Transverse colon (tissue), 4 donors: ENCODE results near the gene MGAT4A.

Experiments
- POLR2A ChIP-seq: fragments of 450-650 bp; IDR thresholded peaks from one replicate; pipeline ENCODE4 v1.6.1; 2016; ENCODE audit warnings: antibody characterized with exemption, mild to moderate bottlenecking, moderate library complexity
- POLR2AphosphoS5 ChIP-seq, 3 donors: sonication (generic); formaldehyde crosslinking; IDR thresholded peaks; one replicate each; pipeline ENCODE4 v1.6.1; 2016; ENCODE audit warnings: antibody characterized with exemption in 3 of 3
- TF ChIP-seq, protein P1 (sequence below), 5 experiments: fragments of 200-600 bp in 3 of 5; fragments of 450-650 bp in 2 of 5; sonication (generic) in 3 of 5; IDR thresholded peaks; 1 replicate in 2 of 5; 2 replicates in 3 of 5; pipeline ENCODE4 v1.5.1; 2016 to 2017; ENCODE audit warnings: antibody characterized with exemption in 5 of 5, inconsistent platforms in 3 of 5, mild to moderate bottlenecking in 2 of 5, moderate library complexity in 1 of 5

DNA sequence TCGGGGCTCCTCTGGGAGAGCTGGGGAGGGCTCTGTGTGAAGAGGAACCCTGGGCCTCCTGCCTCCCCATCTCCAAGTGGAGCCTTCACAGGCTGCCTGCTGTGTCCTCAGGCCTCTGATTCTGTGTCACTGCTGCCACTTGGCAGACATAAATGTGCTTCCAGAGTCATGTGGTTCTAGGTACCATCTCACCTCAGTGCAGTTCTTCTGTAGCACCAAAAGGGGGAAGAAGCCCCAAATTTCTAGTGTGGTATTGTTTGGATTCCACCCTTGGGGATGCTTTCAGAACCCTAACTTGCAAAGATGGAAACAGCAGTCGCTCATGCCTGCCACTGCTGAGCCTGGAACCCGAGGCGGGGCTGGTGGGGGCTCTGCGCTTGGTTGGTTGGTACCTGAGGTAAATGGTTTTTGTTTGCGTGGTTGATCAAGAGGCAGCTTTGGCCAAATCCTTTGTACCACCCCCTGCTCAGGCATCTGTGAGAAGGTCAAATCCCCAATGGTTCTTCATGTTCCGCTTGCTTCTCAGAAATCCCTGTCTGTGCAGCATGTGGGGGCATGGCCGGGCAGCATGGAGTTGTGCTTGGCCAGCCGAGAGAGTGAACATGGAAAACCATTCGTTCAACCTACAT is 150.2 kb downstream of the MGAT4A start:
- TF ChIP-seq, protein P1, sequence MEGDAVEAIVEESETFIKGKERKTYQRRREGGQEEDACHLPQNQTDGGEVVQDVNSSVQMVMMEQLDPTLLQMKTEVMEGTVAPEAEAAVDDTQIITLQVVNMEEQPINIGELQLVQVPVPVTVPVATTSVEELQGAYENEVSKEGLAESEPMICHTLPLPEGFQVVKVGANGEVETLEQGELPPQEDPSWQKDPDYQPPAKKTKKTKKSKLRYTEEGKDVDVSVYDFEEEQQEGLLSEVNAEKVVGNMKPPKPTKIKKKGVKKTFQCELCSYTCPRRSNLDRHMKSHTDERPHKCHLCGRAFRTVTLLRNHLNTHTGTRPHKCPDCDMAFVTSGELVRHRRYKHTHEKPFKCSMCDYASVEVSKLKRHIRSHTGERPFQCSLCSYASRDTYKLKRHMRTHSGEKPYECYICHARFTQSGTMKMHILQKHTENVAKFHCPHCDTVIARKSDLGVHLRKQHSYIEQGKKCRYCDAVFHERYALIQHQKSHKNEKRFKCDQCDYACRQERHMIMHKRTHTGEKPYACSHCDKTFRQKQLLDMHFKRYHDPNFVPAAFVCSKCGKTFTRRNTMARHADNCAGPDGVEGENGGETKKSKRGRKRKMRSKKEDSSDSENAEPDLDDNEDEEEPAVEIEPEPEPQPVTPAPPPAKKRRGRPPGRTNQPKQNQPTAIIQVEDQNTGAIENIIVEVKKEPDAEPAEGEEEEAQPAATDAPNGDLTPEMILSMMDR (IDR thresholded peaks at IDR 0.05): no peak
- TF ChIP-seq POLR2A (no peak), POLR2AphosphoS5 (IDR thresholded peaks at IDR 0.05) (no peak)
